ENCODE measurements around the gene OR4K17.
A peak's percentile ranks its signal among the peaks of the same experiment; 100 is the strongest.

Gene OR4K17

GRCh38 chr14:20112321-20112720, 1.8 kb downstream of the OR4K17 start:
- DNase-seq (no peak), ATAC-seq (ENCODE audit: insufficient read depth, low read depth) (no peak)
- H3K27me3 ChIP-seq (ENCODE audit: insufficient read depth, low read length, poor library complexity) = no peaks in the 10 kb centered on the region
- H3K79me2 ChIP-seq (ENCODE audit: insufficient read depth, low read length) = no peaks in the 10 kb centered on the region
- no peak overlapping the region for H2AFZ ChIP-seq (ENCODE audit: low read depth, low read length)
- no peaks in the 10 kb centered on the region for H3K36me3 ChIP-seq (ENCODE audit: insufficient read depth, low read length)
- no peak overlapping the region for H3K9ac ChIP-seq (ENCODE audit: low read depth, low read length)
- H4K20me1 ChIP-seq (ENCODE audit: insufficient read depth, low read length) = no peaks in the 10 kb centered on the region
- no peak overlapping the region for H3K27ac ChIP-seq (ENCODE audit: low read length)
- no peak for TF ChIP-seq CTCF (IDR thresholded peaks at IDR 0.05; ENCODE audit: borderline replicate concordance, extremely low read depth, low read length, poor library complexity, severe bottlenecking)
- no peak for TF ChIP-seq EZH2 (IDR thresholded peaks at IDR 0.05; ENCODE audit: borderline replicate concordance, low read depth, low read length, severe bottlenecking)
- no peak overlapping the region for H3K4me2 ChIP-seq (ENCODE audit: insufficient read depth, low read length)
- H3K9me3 ChIP-seq (ENCODE audit: insufficient read depth, low read length, severe bottlenecking) = no peaks in the 10 kb centered on the region
- no peaks in the 10 kb centered on the region for H3K4me1 ChIP-seq (ENCODE audit: insufficient read depth, low read length)
- no peak overlapping the region for H3K4me3 ChIP-seq (ENCODE audit: low read depth in 1 of 2, low read length in 2 of 2)

- H3K79me2 ChIP-seq (ENCODE audit: insufficient read depth, low read length) = no peaks in the 10 kb centered on the region
- no peak for ATAC-seq (ENCODE audit: insufficient read depth, low read depth)
- H3K27ac ChIP-seq (ENCODE audit: low read length) = no peak overlapping the region
- no peaks in the 10 kb centered on the region for H3K27me3 ChIP-seq (ENCODE audit: insufficient read depth, low read length, poor library complexity)
- no peak overlapping the region for H2AFZ ChIP-seq (ENCODE audit: low read depth, low read length)
- H3K9ac ChIP-seq (ENCODE audit: low read depth, low read length) = no peak overlapping the region
- no peaks in the 10 kb centered on the region for H3K4me1 ChIP-seq (ENCODE audit: insufficient read depth, low read length)
- no peak overlapping the region for H3K4me2 ChIP-seq (ENCODE audit: insufficient read depth, low read length)
- no peak for DNase-seq
- H3K9me3 ChIP-seq (ENCODE audit: insufficient read depth, low read length, severe bottlenecking) = peaks cover 10% of the 10 kb centered on the region
- no peak overlapping the region for H3K4me3 ChIP-seq (ENCODE audit: low read depth in 1 of 2, low read length in 2 of 2)
- TF ChIP-seq EZH2 (IDR thresholded peaks at IDR 0.05; ENCODE audit: borderline replicate concordance, low read depth, low read length, severe bottlenecking) = no peak
- TF ChIP-seq CTCF (IDR thresholded peaks at IDR 0.05; ENCODE audit: borderline replicate concordance, extremely low read depth, low read length, poor library complexity, severe bottlenecking) = no peak
- H3K36me3 ChIP-seq (ENCODE audit: insufficient read depth, low read length) = no peaks in the 10 kb centered on the region
- no peaks in the 10 kb centered on the region for H4K20me1 ChIP-seq (ENCODE audit: insufficient read depth, low read length)
Observed at GRCh38 chr14:20116748-20117147, 6.2 kb downstream of the OR4K17 start.

- Histone ChIP-seq H3K4me3 (ENCODE audit: low read depth in 1 of 2, low read length in 2 of 2) (no peak overlapping the region), H3K79me2 (ENCODE audit: insufficient read depth, low read length) (no peaks in the 10 kb centered on the region), H3K27ac (ENCODE audit: low read length) (no peak overlapping the region), H3K4me1 (ENCODE audit: insufficient read depth, low read length) (no peaks in the 10 kb centered on the region), H3K36me3 (ENCODE audit: insufficient read depth, low read length) (no peaks in the 10 kb centered on the region), H4K20me1 (ENCODE audit: insufficient read depth, low read length) (no peaks in the 10 kb centered on the region), H3K4me2 (ENCODE audit: insufficient read depth, low read length) (no peak overlapping the region), H3K9me3 (ENCODE audit: insufficient read depth, low read length, severe bottlenecking) (peaks cover 10% of the 10 kb centered on the region), H2AFZ (ENCODE audit: low read depth, low read length) (no peak overlapping the region), H3K9ac (ENCODE audit: low read depth, low read length) (no peak overlapping the region), H3K27me3 (ENCODE audit: insufficient read depth, low read length, poor library complexity) (no peaks in the 10 kb centered on the region)
- DNase-seq (peak; percentile 6), ATAC-seq (ENCODE audit: insufficient read depth, low read depth) (no peak)
- no peak for TF ChIP-seq CTCF (IDR thresholded peaks at IDR 0.05; ENCODE audit: borderline replicate concordance, extremely low read depth, low read length, poor library complexity, severe bottlenecking)
- no peak for TF ChIP-seq EZH2 (IDR thresholded peaks at IDR 0.05; ENCODE audit: borderline replicate concordance, low read depth, low read length, severe bottlenecking)
Observed at GRCh38 chr14:20118795-20119194, 8.3 kb downstream of the OR4K17 start.

GRCh38 chr14:20138520-20138919, 28.0 kb downstream of the OR4K17 start, which contains the start of gene OR4N5:
TSS of gene OR4N5 (plus strand) at chr14:20138820. CDS start at chr14:20143736, 4,916 bp downstream.
- Histone ChIP-seq H3K4me2 (ENCODE audit: insufficient read depth, low read length) (no peak within 1 kb of the TSS), H3K4me3 (ENCODE audit: low read depth in 1 of 2, low read length in 2 of 2) (no peak within 1 kb of the TSS), H3K27ac (ENCODE audit: low read length) (no peak within 1 kb of the TSS), H4K20me1 (ENCODE audit: insufficient read depth, low read length) (no peaks in the 10 kb centered on the region), H3K36me3 (ENCODE audit: insufficient read depth, low read length) (no peaks in the 10 kb centered on the region), H3K27me3 (ENCODE audit: insufficient read depth, low read length, poor library complexity) (peaks cover 5% of the 10 kb centered on the region), H3K4me1 (ENCODE audit: insufficient read depth, low read length) (no peaks in the 10 kb centered on the region), H3K79me2 (ENCODE audit: insufficient read depth, low read length) (no peaks in the 10 kb centered on the region), H2AFZ (ENCODE audit: low read depth, low read length) (no peak within 1 kb of the TSS), H3K9ac (ENCODE audit: low read depth, low read length) (no peak within 1 kb of the TSS), H3K9me3 (ENCODE audit: insufficient read depth, low read length, severe bottlenecking) (no peaks in the 10 kb centered on the region)
- ATAC-seq (ENCODE audit: insufficient read depth, low read depth) (no peak), DNase-seq (no peak)
- TF ChIP-seq EZH2 (IDR thresholded peaks at IDR 0.05; ENCODE audit: borderline replicate concordance, low read depth, low read length, severe bottlenecking) = no peak
- TF ChIP-seq CTCF (IDR thresholded peaks at IDR 0.05; ENCODE audit: borderline replicate concordance, extremely low read depth, low read length, poor library complexity, severe bottlenecking) = no peak
